Brain microvascular endothelial cell (primary cell): Measurements from ENCODE around the gene CAB39L.
"Not testable (repeated sequence)": the region's sequence is repeated elsewhere in the genome, so short reads cannot be mapped to it uniquely, and the experiment has no call there.

Experiments
- DNase-seq: peaks from one replicate; pipeline ENCODE4 v3.0.0-alpha.2; 2020
- H3K27ac ChIP-seq: fragments of 250-450 bp; sonication (Bioruptor Pico); 2 replicates; pipeline ENCODE4 v1.5.1; 2020; ENCODE audit warnings: mild to moderate bottlenecking, moderate library complexity
- H3K27me3 ChIP-seq: fragments of 250-450 bp; sonication (Bioruptor Pico); replicated peaks from 2 replicates; pipeline ENCODE4 v1.5.1; 2020; ENCODE audit warnings: mild to moderate bottlenecking
- H3K36me3 ChIP-seq: fragments of 250-450 bp; sonication (Bioruptor Pico); replicated peaks from 2 replicates; pipeline ENCODE4 v1.5.1; 2020; ENCODE audit warnings: mild to moderate bottlenecking
- H3K4me3 ChIP-seq: 2 replicates; pipeline ENCODE4 v1.5.1; 2011; ENCODE audit warnings: low read depth, mild to moderate bottlenecking, control low read depth, low read length, moderate library complexity
- CTCF ChIP-seq: IDR thresholded peaks from 2 replicates; pipeline ENCODE4 v1.5.1; 2011; ENCODE audit warnings: low read depth, mild to moderate bottlenecking, moderate library complexity, low read length, control low read depth, inconsistent platforms; ENCODE audit errors: missing control alignments
- in situ Hi-C: cut with HindIII; loops from 2 replicates; pipeline ENCODE4 v1.10.0; 2017; ENCODE audit warnings: low sequenced_read_pairs, low pct_ligation_motif_present

Gene CAB39L

GRCh38 chr13:49341941-49342340 is 101.9 kb downstream of the CAB39L start:
- TF ChIP-seq CTCF = no peak
- Histone ChIP-seq H3K36me3 (no peaks in the 10 kb centered on the region), H3K4me3 (no peak overlapping the region), H3K27me3 (no peaks in the 10 kb centered on the region), H3K27ac (no peak overlapping the region)
- no peak for DNase-seq
- in situ Hi-C loops = no loop called here

GRCh38 chr13:49341517-49341916 is 102.3 kb downstream of the CAB39L start:
- no peak for TF ChIP-seq CTCF
- Histone ChIP-seq H3K4me3 (no peak overlapping the region), H3K27me3 (no peaks in the 10 kb centered on the region), H3K36me3 (no peaks in the 10 kb centered on the region), H3K27ac (no peak overlapping the region)
- in situ Hi-C loops = no loop called here
- DNase-seq = no peak

- no peak for TF ChIP-seq CTCF
- in situ Hi-C loops = no loop called here
- no peaks in the 10 kb centered on the region for H3K27me3 ChIP-seq
- H3K4me3 ChIP-seq = no peak overlapping the region
- no peaks in the 10 kb centered on the region for H3K36me3 ChIP-seq
- no peak for DNase-seq
- H3K27ac ChIP-seq = no peak overlapping the region
These were observed 103.7 kb downstream of the CAB39L start for GRCh38 chr13:49340161-49340560.

- Histone ChIP-seq H3K27ac (no peak overlapping the region), H3K4me3 (no peak overlapping the region), H3K27me3 (no peaks in the 10 kb centered on the region), H3K36me3 (no peaks in the 10 kb centered on the region)
- no peak for DNase-seq
- in situ Hi-C loops = no loop called here
- TF ChIP-seq CTCF = no peak
These were observed 107.2 kb downstream of the CAB39L start for GRCh38 chr13:49336655-49337054.

- in situ Hi-C loops = no loop called here
- no peak overlapping the region for H3K4me3 ChIP-seq
- no peaks in the 10 kb centered on the region for H3K27me3 ChIP-seq
- H3K36me3 ChIP-seq = no peaks in the 10 kb centered on the region
- no peak for TF ChIP-seq CTCF
- DNase-seq = no peak
- no peak overlapping the region for H3K27ac ChIP-seq
These were observed 113.4 kb downstream of the CAB39L start for GRCh38 chr13:49330546-49330864.

GRCh38 chr13:49329831-49330545 is 113.9 kb downstream of the CAB39L start:
- Histone ChIP-seq H3K36me3 (no peaks in the 10 kb centered on the region), H3K27ac (no peak overlapping the region), H3K27me3 (no peaks in the 10 kb centered on the region), H3K4me3 (no peak overlapping the region)
- TF ChIP-seq CTCF = no peak
- DNase-seq = no peak
- in situ Hi-C loops = no loop called here

GRCh38 chr13:49327145-49327544 is 116.7 kb downstream of the CAB39L start:
- DNase-seq, in situ Hi-C loops, H3K36me3 ChIP-seq, H3K27ac ChIP-seq, H3K4me3 ChIP-seq, H3K27me3 ChIP-seq: not testable (repeated sequence)
